Natural killer cell (primary cell): ENCODE data around the gene RAPGEF5. TPM values are rescaled to one million over a fixed set of nuclear protein-coding genes. Genes with fewer than 3 reads are reported as not detected.
A peak's percentile ranks its signal among the peaks of the same experiment; 100 is the strongest.

Experiments used
- ATAC-seq, 3 donors: fragments of 150-1000 bp in 2 of 3; fragments of 200-7000 bp in 1 of 3; cut with Tn5 transposase; 1 replicate in 1 of 3; 2 replicates in 2 of 3; pipeline ENCODE4 v1.10.0; 2021; ENCODE audit warnings: mild to moderate bottlenecking in 2 of 3, moderate library complexity in 2 of 3
- DNase-seq, 2 donors: peaks; one replicate each; pipeline versions ENCODE4 v3.0.0 to v3.0.0-alpha.2; 2013 to 2021; ENCODE audit warnings: mixed read lengths in 1 of 2
- H3K27ac ChIP-seq: one replicate; pipeline ENCODE4 v1.5.1; 2013; ENCODE audit warnings: mild to moderate bottlenecking, low read length
- H3K27me3 ChIP-seq: one replicate; pipeline ENCODE4 v1.6.1; 2013; ENCODE audit warnings: low read length; ENCODE audit not compliant: control insufficient read depth, insufficient read depth
- H3K36me3 ChIP-seq: one replicate; pipeline ENCODE4 v1.6.1; 2013; ENCODE audit warnings: low read length; ENCODE audit not compliant: control insufficient read depth, insufficient read depth
- H3K4me1 ChIP-seq: one replicate; pipeline ENCODE4 v1.6.1; 2013; ENCODE audit warnings: low read length; ENCODE audit not compliant: control insufficient read depth, insufficient read depth
- H3K4me3 ChIP-seq: one replicate; pipeline ENCODE4 v1.5.1; 2013; ENCODE audit warnings: low read length
- H3K9me3 ChIP-seq: one replicate; pipeline ENCODE4 v1.6.1; 2013; ENCODE audit warnings: low read length; ENCODE audit not compliant: control insufficient read depth, insufficient read depth
- H3K27ac Mint-ChIP-seq, 2 donors: one replicate each; pipeline ENCODE4 v1.8.0; 2022; ENCODE audit warnings: mild to moderate bottlenecking in 2 of 2, mixed read lengths in 2 of 2, moderate library complexity in 1 of 2
- H3K27me3 Mint-ChIP-seq, 2 donors: one replicate each; pipeline ENCODE4 v1.8.0; 2022; ENCODE audit warnings: low read depth in 2 of 2, mixed read lengths in 2 of 2
- H3K36me3 Mint-ChIP-seq: one replicate; pipeline ENCODE4 v1.8.0; 2022; ENCODE audit warnings: mixed read lengths
- H3K4me1 Mint-ChIP-seq, 2 donors: one replicate each; pipeline ENCODE4 v1.8.0; 2022; ENCODE audit warnings: mixed read lengths in 2 of 2
- H3K4me3 Mint-ChIP-seq: one replicate; pipeline ENCODE4 v1.8.0; 2022; ENCODE audit warnings: mild to moderate bottlenecking, moderate library complexity, mixed read lengths
- H3K9me3 Mint-ChIP-seq, 2 donors: one replicate each; pipeline ENCODE4 v1.8.0; 2022; ENCODE audit warnings: mixed read lengths in 2 of 2
- WGBS: methylation state at CpG from one replicate; pipeline ENCODE4 v1.1.7; 2013; ENCODE audit warnings: missing lambda C conversion rate; ENCODE audit not compliant: insufficient coverage; 5-methylcytosine and 5-hydroxymethylcytosine counted together
- intact Hi-C: fragments of 100-400 bp; cut with micrococcal nuclease; formaldehyde crosslinking; loops from one replicate; pipeline ENCODE4 v1.14.2; 2022
- total RNA-seq, 4 donors: library from RNA; stranded (reverse); fragments of 120-200 nt in 1 of 4; gene quantifications; one replicate each; pipeline versions ENCODE4 v1.2.3 to v1.2.4, GENCODE V29; 2013 to 2022
- TF ChIP-seq, protein P1 (sequence below): fragments of 200-600 bp; IDR thresholded peaks from one replicate; pipeline ENCODE4 v1.8.0; 2022; ENCODE audit warnings: antibody characterized with exemption

The RAPGEF5 gene
- total RNA-seq, 3 donors from 2014 or later (not counting 1 experiment from before 2014, with no cell fraction given) = 0.26 to 0.33 TPM; not detected in 1

DNA sequence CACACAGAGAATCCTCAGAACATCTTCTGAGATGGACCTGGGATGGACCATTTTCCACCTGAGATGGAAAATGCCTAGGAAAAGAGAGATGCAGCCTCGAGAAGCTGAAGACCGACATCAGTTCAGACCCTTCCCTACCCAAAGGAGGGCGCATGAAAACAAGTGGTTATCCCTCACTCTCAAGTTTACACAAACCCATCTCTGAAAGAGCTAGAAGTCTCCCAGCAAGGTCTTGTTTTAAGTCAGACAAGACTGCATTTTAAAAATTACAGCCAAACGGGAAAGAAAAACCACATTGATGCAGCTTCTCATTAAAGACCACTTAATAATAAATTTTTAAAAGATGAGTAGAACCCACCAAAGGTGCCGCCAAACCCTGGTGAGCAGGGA, 1.3 kb downstream of the RAPGEF5 start:
- Histone ChIP-seq H3K4me1 (peaks cover 8% of the 10 kb centered on the region), H3K36me3 (no peaks in the 10 kb centered on the region), H3K27ac (no peak overlapping the region), H3K27me3 (peaks cover 6% of the 10 kb centered on the region), H3K9me3 (no peaks in the 10 kb centered on the region), H3K4me3 (no peak overlapping the region)
- Mint-ChIP-seq H3K4me1 (peaks cover 0 to 4% of the 10 kb centered on the region in 2 donors), H3K27me3 (peaks cover 37 to 70% of the 10 kb centered on the region in 2 donors), H3K27ac (no peak overlapping the region), H3K9me3 (peaks cover 0 to 2% of the 10 kb centered on the region in 2 donors), H3K4me3 (peak overlapping the region; percentile 41), H3K36me3 (peaks cover 8% of the 10 kb centered on the region)
- intact Hi-C loops = no loop called here
- DNase-seq = no peak
- WGBS = 83% methylated on average over 5 of the region's 5 CpGs
- no peak for ATAC-seq
- TF ChIP-seq, protein P1, sequence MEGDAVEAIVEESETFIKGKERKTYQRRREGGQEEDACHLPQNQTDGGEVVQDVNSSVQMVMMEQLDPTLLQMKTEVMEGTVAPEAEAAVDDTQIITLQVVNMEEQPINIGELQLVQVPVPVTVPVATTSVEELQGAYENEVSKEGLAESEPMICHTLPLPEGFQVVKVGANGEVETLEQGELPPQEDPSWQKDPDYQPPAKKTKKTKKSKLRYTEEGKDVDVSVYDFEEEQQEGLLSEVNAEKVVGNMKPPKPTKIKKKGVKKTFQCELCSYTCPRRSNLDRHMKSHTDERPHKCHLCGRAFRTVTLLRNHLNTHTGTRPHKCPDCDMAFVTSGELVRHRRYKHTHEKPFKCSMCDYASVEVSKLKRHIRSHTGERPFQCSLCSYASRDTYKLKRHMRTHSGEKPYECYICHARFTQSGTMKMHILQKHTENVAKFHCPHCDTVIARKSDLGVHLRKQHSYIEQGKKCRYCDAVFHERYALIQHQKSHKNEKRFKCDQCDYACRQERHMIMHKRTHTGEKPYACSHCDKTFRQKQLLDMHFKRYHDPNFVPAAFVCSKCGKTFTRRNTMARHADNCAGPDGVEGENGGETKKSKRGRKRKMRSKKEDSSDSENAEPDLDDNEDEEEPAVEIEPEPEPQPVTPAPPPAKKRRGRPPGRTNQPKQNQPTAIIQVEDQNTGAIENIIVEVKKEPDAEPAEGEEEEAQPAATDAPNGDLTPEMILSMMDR = no peak

DNA sequence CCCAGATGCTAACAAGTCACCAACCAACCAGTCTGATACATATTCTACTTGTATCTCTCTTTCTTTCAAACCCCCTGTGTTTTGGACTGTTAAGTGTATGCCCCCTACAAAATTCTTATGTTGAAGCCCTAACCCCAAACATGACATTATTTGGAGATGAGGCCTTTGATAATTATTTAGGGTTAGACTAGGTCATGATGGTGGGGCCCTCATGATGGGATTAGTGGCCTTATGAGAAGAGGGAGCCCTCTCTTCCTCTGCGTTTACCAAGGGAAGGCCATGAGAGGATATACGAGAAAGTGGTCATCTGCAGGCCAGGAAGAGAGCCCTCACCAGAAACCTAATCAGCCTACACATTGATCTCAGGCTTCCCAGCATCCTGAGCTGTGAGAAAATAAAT, 2.5 kb downstream of the RAPGEF5 start:
- Histone ChIP-seq H3K9me3 (no peaks in the 10 kb centered on the region), H3K4me3 (no peak overlapping the region), H3K27ac (no peak overlapping the region), H3K27me3 (peaks cover 6% of the 10 kb centered on the region), H3K4me1 (peaks cover 8% of the 10 kb centered on the region), H3K36me3 (no peaks in the 10 kb centered on the region)
- Mint-ChIP-seq H3K27me3 (peaks cover 41 to 76% of the 10 kb centered on the region in 2 donors), H3K9me3 (peaks cover 0 to 2% of the 10 kb centered on the region in 2 donors), H3K27ac (no peak overlapping the region), H3K4me3 (peak overlapping the region; percentile 22), H3K36me3 (peaks cover 8% of the 10 kb centered on the region), H3K4me1 (peaks cover 0 to 4% of the 10 kb centered on the region in 2 donors)
- WGBS = 76% methylated on average over 2 of the region's 2 CpGs
- no peak for DNase-seq
- TF ChIP-seq, protein P1 = no peak
- intact Hi-C loops = no loop called here
- ATAC-seq = no peak

DNA sequence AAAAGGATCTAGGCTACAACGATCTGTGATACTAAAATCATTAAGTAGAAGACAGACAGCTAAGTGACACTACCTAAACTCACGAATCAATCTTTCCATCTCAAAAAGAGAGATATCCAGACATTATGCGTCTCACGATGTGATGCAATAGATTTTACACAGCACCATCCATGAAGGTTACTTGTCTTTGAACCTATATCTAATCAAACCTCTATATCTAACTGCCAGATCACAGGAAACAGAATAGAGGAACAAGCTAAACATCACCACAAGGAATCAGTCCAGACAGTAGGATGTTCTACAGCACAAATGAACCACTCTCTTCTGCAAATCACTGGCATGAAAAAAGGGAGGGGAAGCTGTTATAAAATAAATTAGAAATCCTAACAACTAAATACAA, 4.1 kb downstream of the RAPGEF5 start:
- no peaks in the 10 kb centered on the region for H3K9me3 ChIP-seq
- intact Hi-C loops = no loop called here
- Mint-ChIP-seq H3K36me3 (peaks cover 8% of the 10 kb centered on the region), H3K4me1 (peaks cover 0 to 4% of the 10 kb centered on the region in 2 donors), H3K4me3 (no peak overlapping the region), H3K27me3 (peaks cover 31 to 61% of the 10 kb centered on the region in 2 donors), H3K27ac (no peak overlapping the region), H3K9me3 (peaks cover 0 to 2% of the 10 kb centered on the region in 2 donors)
- H3K27ac ChIP-seq = no peak overlapping the region
- H3K4me1 ChIP-seq = peaks cover 8% of the 10 kb centered on the region
- TF ChIP-seq, protein P1 = no peak
- H3K4me3 ChIP-seq = no peak overlapping the region
- DNase-seq (no peak), ATAC-seq (peak in 1 of 3 donors; percentile 53)
- H3K36me3 ChIP-seq = no peaks in the 10 kb centered on the region
- 95% methylated on average over 4 of the region's 4 CpGs for WGBS
- H3K27me3 ChIP-seq = peaks cover 4% of the 10 kb centered on the region

DNA sequence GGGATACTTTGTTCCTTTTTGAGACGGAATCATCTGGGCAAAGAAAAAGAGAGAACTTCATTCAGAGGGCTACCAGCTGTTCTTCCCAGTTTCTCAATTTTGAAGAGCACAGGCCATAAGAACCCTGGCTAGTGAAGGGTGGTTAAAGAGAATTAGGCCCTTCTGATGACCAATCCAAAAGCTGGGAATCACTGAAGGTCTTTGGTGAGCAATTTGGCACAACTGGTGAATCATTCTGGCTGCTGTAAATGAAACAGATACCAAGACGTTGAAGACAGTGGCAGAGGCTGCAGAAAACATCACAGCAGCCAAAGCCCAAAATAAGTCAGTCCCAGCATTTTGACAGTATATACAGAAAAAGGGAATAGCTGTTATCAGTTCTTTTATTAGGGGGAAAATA, 5.1 kb downstream of the RAPGEF5 start:
- H3K4me1 Mint-ChIP-seq = no peaks in the 10 kb centered on the region
- peaks cover 31 to 55% of the 10 kb centered on the region in 2 donors for H3K27me3 Mint-ChIP-seq
- Histone ChIP-seq H3K4me1 (peaks cover 8% of the 10 kb centered on the region), H3K4me3 (no peak overlapping the region), H3K9me3 (no peaks in the 10 kb centered on the region), H3K36me3 (no peaks in the 10 kb centered on the region), H3K27ac (no peak overlapping the region), H3K27me3 (peaks cover 4% of the 10 kb centered on the region)
- H3K27ac Mint-ChIP-seq = no peak overlapping the region
- H3K4me3 Mint-ChIP-seq = no peak overlapping the region
- H3K36me3 Mint-ChIP-seq = peaks cover 8% of the 10 kb centered on the region
- ATAC-seq (no peak), DNase-seq (no peak)
- H3K9me3 Mint-ChIP-seq = peaks cover 0 to 2% of the 10 kb centered on the region in 2 donors
- WGBS = 74% methylated on average over 2 of the region's 2 CpGs
- TF ChIP-seq, protein P1 = no peak
- intact Hi-C loops = no loop called here
